ENCODE measurements around the gene MKNK1.

The MKNK1 gene

GRCh38 chr1:46537651-46538050, 66.4 kb downstream of the MKNK1 start (continued):
- TF ChIP-seq ZNF350 (tag by site-specific recombination; IDR thresholded peaks at IDR 0.05), result no peak
- no peak for TF ChIP-seq ZNF701 (tag by site-specific recombination; IDR thresholded peaks at IDR 0.05)
- TF ChIP-seq, protein P1, sequence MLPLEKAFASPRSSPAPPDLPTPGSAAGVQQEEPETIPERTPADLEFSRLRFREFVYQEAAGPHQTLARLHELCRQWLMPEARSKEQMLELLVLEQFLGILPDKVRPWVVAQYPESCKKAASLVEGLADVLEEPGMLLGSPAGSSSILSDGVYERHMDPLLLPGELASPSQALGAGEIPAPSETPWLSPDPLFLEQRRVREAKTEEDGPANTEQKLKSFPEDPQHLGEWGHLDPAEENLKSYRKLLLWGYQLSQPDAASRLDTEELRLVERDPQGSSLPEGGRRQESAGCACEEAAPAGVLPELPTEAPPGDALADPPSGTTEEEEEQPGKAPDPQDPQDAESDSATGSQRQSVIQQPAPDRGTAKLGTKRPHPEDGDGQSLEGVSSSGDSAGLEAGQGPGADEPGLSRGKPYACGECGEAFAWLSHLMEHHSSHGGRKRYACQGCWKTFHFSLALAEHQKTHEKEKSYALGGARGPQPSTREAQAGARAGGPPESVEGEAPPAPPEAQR (tag by site-specific recombination; IDR thresholded peaks at IDR 0.05), result no peak
- TF ChIP-seq ZNF791 (tag by site-specific recombination; IDR thresholded peaks at IDR 0.05), result no peak
- TF ChIP-seq, protein P2, sequence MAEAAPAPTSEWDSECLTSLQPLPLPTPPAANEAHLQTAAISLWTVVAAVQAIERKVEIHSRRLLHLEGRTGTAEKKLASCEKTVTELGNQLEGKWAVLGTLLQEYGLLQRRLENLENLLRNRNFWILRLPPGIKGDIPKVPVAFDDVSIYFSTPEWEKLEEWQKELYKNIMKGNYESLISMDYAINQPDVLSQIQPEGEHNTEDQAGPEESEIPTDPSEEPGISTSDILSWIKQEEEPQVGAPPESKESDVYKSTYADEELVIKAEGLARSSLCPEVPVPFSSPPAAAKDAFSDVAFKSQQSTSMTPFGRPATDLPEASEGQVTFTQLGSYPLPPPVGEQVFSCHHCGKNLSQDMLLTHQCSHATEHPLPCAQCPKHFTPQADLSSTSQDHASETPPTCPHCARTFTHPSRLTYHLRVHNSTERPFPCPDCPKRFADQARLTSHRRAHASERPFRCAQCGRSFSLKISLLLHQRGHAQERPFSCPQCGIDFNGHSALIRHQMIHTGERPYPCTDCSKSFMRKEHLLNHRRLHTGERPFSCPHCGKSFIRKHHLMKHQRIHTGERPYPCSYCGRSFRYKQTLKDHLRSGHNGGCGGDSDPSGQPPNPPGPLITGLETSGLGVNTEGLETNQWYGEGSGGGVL (tag by site-specific recombination; IDR thresholded peaks at IDR 0.05), result no peak
- no peak for TF ChIP-seq ZNF16 (tag by site-specific recombination; IDR thresholded peaks at IDR 0.05; ENCODE audit: low read depth)
- no peak for TF ChIP-seq HIC1 (tag by site-specific recombination; IDR thresholded peaks at IDR 0.05)

DNA sequence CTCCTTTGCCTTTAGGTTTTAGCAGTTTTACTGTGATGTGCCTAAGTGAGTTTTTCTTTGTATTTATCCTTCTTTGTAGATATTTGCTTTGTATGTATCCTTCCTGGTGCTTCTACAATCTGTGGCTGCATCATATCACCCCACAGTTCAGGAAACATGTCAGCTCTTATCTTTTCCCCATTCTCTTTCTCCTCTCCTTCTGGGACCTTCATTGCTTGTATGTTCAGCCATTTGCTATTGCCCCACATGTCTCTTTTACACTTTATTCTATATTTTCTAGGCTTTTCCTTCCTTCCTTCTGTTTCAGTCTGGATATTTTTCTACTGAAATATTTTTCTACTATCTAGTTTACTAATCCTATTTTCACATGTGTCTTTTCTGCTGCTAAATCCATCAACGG, 67.5 kb downstream of the MKNK1 start:
- CTCF ChIA-PET, result interaction anchor here (1.1 to 15.0 kb wide), 5 partner anchors 11 to 100 kb away, joined by 3 to 418 read pairs (median 64); partner anchors contain the start of gene DMBX1
- Histone ChIP-seq H3K36me3 (ENCODE audit: control insufficient read depth in 2 of 2, insufficient read depth in 1 of 2, low read length in 2 of 2) (no peaks in the 10 kb centered on the region), H3K4me1 (ENCODE audit: control insufficient read depth, insufficient read depth, low read length) (no peaks in the 10 kb centered on the region), H3K4me3 (ENCODE audit: low read depth, low read length) (no peak overlapping the region), H3K27ac (ENCODE audit: extremely low read depth, low read depth, low read length) (no peak overlapping the region), H3K9me3 (ENCODE audit: control insufficient read depth, insufficient read depth, low read depth, low read length) (no peaks in the 10 kb centered on the region)
- POLR2A ChIA-PET, result interaction anchor here (0.7 kb wide), 1 partner anchor 117 kb away, joined by 6 read pairs; no protein-coding TSS in a partner anchor
- TF ChIP-seq SETDB1 (IDR thresholded peaks at IDR 0.05; ENCODE audit: insufficient read length, low read length) (peak; percentile 88), BCL11A (tag by site-specific recombination; IDR thresholded peaks at IDR 0.05; ENCODE audit: low read depth) (no peak), ZNF488 (tag by site-specific recombination; IDR thresholded peaks at IDR 0.05) (no peak), ZNF707 (tag by site-specific recombination; IDR thresholded peaks at IDR 0.05) (no peak), TRIM28 (IDR thresholded peaks at IDR 0.05; ENCODE audit: borderline replicate concordance, low read length) (peak; percentile 92; the same call in 1 of the 2 replicates), ZNF664 (tag by site-specific recombination; IDR thresholded peaks at IDR 0.05) (no peak), ZNF248 (tag by site-specific recombination; IDR thresholded peaks at IDR 0.05) (no peak)

DNA sequence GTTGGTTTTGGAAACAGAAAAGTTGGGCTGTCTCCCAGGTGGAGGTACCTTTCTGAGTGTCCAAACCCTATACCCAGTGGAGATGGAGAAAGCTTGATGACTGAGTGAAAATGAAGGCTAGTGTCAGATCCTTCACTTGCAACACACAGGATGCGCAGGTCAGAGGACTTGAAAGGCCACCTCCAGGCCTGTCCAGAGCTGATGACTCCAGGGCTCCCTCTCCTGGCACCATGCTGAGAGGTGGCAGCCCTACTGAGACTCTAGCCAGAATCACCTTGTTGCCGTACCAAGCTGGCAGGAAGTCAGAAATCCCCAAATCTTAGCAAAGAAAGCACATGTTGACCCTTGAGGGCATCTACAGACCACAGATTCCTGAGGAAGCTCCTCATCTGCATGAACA, 69.0 kb downstream of the MKNK1 start:
- Histone ChIP-seq H3K36me3 (ENCODE audit: control insufficient read depth in 2 of 2, insufficient read depth in 1 of 2, low read length in 2 of 2) (no peaks in the 10 kb centered on the region), H3K27ac (ENCODE audit: extremely low read depth, low read depth, low read length) (no peak overlapping the region), H3K9me3 (ENCODE audit: control insufficient read depth, insufficient read depth, low read depth, low read length) (no peaks in the 10 kb centered on the region), H3K4me1 (ENCODE audit: control insufficient read depth, insufficient read depth, low read length) (no peaks in the 10 kb centered on the region), H3K4me3 (ENCODE audit: low read depth, low read length) (no peak overlapping the region)
- ChIA-PET POLR2A (interaction anchor here (0.5 to 0.7 kb wide), 3 partner anchors 13 to 142 kb away, joined by 3 read pairs; no protein-coding TSS in a partner anchor), CTCF (interaction anchor here (0.7 to 15.0 kb wide), 18 partner anchors 9 to 190 kb away, joined by 3 to 418 read pairs (median 4); partner anchors contain the start of genes ATPAF1 and DMBX1)
- TF ChIP-seq ZSCAN30 (tag by site-specific recombination; IDR thresholded peaks at IDR 0.05) (no peak), ZNF121 (tag by site-specific recombination; IDR thresholded peaks at IDR 0.05) (no peak), GLIS1 (tag by site-specific recombination; IDR thresholded peaks at IDR 0.05) (no peak), SCRT2 (tag by site-specific recombination; IDR thresholded peaks at IDR 0.05) (no peak), ZEB2 (tag by site-specific recombination; IDR thresholded peaks at IDR 0.05) (no peak), ZFP41 (tag by site-specific recombination; IDR thresholded peaks at IDR 0.05; ENCODE audit: borderline replicate concordance) (no peak), ZNF211 (tag by site-specific recombination; IDR thresholded peaks at IDR 0.05; ENCODE audit: low read depth) (no peak), ZNF248 (tag by site-specific recombination; IDR thresholded peaks at IDR 0.05) (no peak), ZNF785 (tag by site-specific recombination; IDR thresholded peaks at IDR 0.05) (no peak), SCRT1 (tag by site-specific recombination; IDR thresholded peaks at IDR 0.05; ENCODE audit: borderline replicate concordance) (no peak), GLI2 (tag by site-specific recombination; IDR thresholded peaks at IDR 0.05; ENCODE audit: borderline replicate concordance, low read depth) (no peak), ZNF157 (tag by site-specific recombination; IDR thresholded peaks at IDR 0.05) (no peak), ZNF830 (tag by site-specific recombination; IDR thresholded peaks at IDR 0.05; ENCODE audit: low read depth) (no peak), ZNF629 (tag by site-specific recombination; IDR thresholded peaks at IDR 0.05) (no peak)
- TF ChIP-seq, protein P3, sequence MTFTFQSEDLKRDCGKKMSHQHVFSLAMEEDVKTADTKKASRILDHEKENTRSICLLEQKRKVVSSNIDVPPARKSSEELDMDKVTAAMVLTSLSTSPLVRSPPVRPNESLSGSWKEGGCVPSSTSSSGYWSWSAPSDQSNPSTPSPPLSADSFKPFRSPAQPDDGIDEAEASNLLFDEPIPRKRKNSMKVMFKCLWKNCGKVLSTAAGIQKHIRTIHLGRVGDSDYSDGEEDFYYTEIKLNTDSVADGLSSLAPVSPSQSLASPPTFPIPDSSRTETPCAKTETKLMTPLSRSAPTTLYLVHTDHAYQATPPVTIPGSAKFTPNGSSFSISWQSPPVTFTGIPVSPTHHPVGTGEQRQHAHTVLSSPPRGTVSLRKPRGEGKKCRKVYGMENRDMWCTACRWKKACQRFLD (tag by site-specific recombination; IDR thresholded peaks at IDR 0.05), result no peak

All from HEK293 (cell line).